NB4 (cell line): ENCODE data around the gene FMN2.

ENCODE experiments used
- DNase-seq: peaks from one replicate; pipeline ENCODE4 v3.0.0; 2010; ENCODE audit warnings: low read depth
- H3K4me3 ChIP-seq: one replicate; pipeline ENCODE4 v1.5.1; 2011; ENCODE audit warnings: mild to moderate bottlenecking, low read depth, low read length, moderate library complexity
- CTCF ChIP-seq: IDR thresholded peaks from one replicate; pipeline ENCODE4 v1.5.1; 2012; ENCODE audit warnings: low read depth, low read length
- MAX ChIP-seq: IDR thresholded peaks from 2 replicates; pipeline ENCODE4 v1.6.1; 2011; ENCODE audit warnings: low read depth, low read length
- MYC ChIP-seq: IDR thresholded peaks from 2 replicates; pipeline ENCODE4 v1.6.1; 2011; ENCODE audit warnings: low read depth, low read length
- POLR2A ChIP-seq: IDR thresholded peaks from 2 replicates; pipeline ENCODE4 v1.6.1; 2011; ENCODE audit warnings: mild to moderate bottlenecking; ENCODE audit not compliant: insufficient read length; ENCODE audit errors: extremely low read depth

Gene FMN2

GRCh38 chr1:240115831-240116230, 24.1 kb downstream of the FMN2 start:
- DNase-seq = no peak
- no peak overlapping the region for H3K4me3 ChIP-seq
- TF ChIP-seq MYC (no peak), CTCF (no peak), MAX (no peak), POLR2A (no peak)

DNA sequence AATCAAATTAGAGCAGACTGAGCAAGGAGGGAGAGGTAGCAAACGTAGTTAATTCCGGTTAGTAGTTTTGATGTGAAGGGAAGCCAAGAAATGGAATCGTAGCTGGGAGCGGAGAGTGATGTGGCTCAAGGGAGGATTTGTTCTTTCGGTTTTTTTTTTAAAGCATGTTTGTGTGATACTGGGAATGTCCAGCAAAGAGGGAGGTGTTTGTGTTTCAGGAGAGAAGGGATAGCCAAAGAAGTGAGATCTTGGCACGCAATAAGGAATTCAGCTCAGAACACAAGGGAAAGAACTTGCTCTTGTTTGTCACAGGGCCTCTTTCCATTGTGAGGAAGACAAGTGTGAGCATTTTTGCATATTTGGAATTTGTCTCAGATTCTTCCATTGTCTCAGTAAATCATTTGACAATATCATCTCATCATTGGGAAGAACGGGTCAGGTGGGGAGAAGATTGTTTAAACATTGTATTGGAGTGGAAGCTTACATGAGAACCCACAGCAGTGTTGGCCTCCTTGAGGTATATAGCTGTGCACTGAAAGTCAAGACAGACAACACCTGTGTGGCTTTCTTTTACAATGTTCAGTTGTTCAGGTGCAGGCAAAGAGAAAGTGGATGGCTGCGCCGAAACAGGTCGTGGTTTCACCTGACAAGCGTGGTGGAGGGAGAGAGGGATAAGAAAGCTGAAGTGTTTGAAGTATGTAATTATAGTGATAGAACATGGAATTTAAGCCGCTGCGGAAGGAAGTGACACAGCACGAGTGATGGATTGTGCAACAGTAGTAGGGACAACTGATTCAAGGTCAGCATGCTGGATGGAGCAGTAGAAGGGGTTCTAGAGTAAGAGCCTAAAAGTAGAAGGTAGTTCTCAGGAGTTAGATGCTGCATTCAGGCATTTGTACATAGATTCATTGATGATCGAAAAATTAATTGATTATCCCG, 25.4 kb downstream of the FMN2 start:
- TF ChIP-seq MAX (no peak), POLR2A (no peak), CTCF (no peak), MYC (no peak)
- H3K4me3 ChIP-seq = no peak overlapping the region
- DNase-seq = peak; percentile 24

GRCh38 chr1:240117930-240118329, 26.2 kb downstream of the FMN2 start:
- H3K4me3 ChIP-seq = no peak overlapping the region
- TF ChIP-seq MAX (no peak), POLR2A (no peak), CTCF (no peak), MYC (no peak)
- no peak for DNase-seq

- no peak for DNase-seq
- no peak for TF ChIP-seq CTCF
- TF ChIP-seq MYC = no peak
- TF ChIP-seq MAX = no peak
- TF ChIP-seq POLR2A = no peak
- H3K4me3 ChIP-seq = no peak overlapping the region
Measured at GRCh38 chr1:240122639-240123613, 31.2 kb downstream of the FMN2 start.

GRCh38 chr1:240126821-240127220, 35.1 kb downstream of the FMN2 start:
- DNase-seq = no peak
- H3K4me3 ChIP-seq = no peak overlapping the region
- TF ChIP-seq MYC (no peak), MAX (no peak), POLR2A (no peak), CTCF (no peak)
